ENCODE results near the gene LRRC75A. TPM values are rescaled to one million over a fixed set of nuclear protein-coding genes. Genes with fewer than 3 reads are reported as not detected.

Gene LRRC75A
- total and polyA plus RNA-seq, 2 experiments from 2014 or later: 5.3 to 26.2 TPM

DNA sequence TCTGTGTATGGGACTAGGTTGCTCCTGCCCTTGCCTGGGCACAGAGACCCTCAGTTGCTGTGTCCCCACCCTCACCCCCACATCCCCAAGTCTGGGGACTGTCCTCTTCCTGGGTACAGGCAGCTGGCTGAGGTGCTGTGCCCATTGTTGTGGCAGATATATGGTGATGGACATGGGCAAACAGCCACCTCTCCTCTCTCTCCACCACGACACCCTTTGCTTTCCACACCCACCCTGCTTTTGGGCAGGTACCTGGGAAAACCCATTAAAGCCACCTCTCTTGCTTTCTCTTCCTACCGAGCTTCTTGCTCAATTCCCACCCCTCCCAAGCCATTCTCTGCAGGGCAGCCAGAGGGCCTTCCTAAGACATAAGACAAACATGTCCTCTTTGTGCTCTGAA is 54.9 kb downstream of the LRRC75A start:
- Mint-ChIP-seq H3K27ac (peak overlapping the region; percentile 97), H3K27me3 (ENCODE audit: insufficient read depth, low read depth, poor library complexity) (peaks cover 59% of the 10 kb centered on the region), H3K4me1 (peaks cover 38% of the 10 kb centered on the region), H3K36me3 (ENCODE audit: low read depth) (peaks cover 34% of the 10 kb centered on the region), H3K9me3 (peaks cover 5% of the 10 kb centered on the region; the same call in 2 of the 3 replicates), H3K4me3 (peak overlapping the region; percentile 32; the same call in 1 of the 3 replicates)
- Histone ChIP-seq H3K36me3 (ENCODE audit: insufficient read depth) (peaks cover 26% of the 10 kb centered on the region), H4K20me1 (replicated peaks; ENCODE audit: insufficient read depth) (peaks cover 25% of the 10 kb centered on the region), H3F3A (replicated peaks; ENCODE audit: low read depth) (peaks cover 33% of the 10 kb centered on the region), H3K4me2 (no peak overlapping the region), H3K9me2 (ENCODE audit: insufficient read depth) (no peaks in the 10 kb centered on the region), H3K4me1 (ENCODE audit: insufficient read depth) (peaks cover 33% of the 10 kb centered on the region), H3K79me2 (replicated peaks; ENCODE audit: insufficient read depth) (peaks cover 22% of the 10 kb centered on the region), H3K27me3 (ENCODE audit: insufficient read depth) (no peaks in the 10 kb centered on the region), H3K27ac (ENCODE audit: low read depth) (no peak overlapping the region), H3K4me3 (no peak overlapping the region), H2AFZ (no peak overlapping the region)
- no peak for TF ChIP-seq STAT1 (IDR thresholded peaks at IDR 0.05; ENCODE audit: unreplicated experiment)
- TF ChIP-seq, protein P1, sequence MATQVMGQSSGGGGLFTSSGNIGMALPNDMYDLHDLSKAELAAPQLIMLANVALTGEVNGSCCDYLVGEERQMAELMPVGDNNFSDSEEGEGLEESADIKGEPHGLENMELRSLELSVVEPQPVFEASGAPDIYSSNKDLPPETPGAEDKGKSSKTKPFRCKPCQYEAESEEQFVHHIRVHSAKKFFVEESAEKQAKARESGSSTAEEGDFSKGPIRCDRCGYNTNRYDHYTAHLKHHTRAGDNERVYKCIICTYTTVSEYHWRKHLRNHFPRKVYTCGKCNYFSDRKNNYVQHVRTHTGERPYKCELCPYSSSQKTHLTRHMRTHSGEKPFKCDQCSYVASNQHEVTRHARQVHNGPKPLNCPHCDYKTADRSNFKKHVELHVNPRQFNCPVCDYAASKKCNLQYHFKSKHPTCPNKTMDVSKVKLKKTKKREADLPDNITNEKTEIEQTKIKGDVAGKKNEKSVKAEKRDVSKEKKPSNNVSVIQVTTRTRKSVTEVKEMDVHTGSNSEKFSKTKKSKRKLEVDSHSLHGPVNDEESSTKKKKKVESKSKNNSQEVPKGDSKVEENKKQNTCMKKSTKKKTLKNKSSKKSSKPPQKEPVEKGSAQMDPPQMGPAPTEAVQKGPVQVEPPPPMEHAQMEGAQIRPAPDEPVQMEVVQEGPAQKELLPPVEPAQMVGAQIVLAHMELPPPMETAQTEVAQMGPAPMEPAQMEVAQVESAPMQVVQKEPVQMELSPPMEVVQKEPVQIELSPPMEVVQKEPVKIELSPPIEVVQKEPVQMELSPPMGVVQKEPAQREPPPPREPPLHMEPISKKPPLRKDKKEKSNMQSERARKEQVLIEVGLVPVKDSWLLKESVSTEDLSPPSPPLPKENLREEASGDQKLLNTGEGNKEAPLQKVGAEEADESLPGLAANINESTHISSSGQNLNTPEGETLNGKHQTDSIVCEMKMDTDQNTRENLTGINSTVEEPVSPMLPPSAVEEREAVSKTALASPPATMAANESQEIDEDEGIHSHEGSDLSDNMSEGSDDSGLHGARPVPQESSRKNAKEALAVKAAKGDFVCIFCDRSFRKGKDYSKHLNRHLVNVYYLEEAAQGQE (IDR thresholded peaks at IDR 0.05; ENCODE audit: unreplicated experiment): no peak
- TF ChIP-seq JUNB (IDR thresholded peaks at IDR 0.05; ENCODE audit: unreplicated experiment): no peak
- TF ChIP-seq, protein P2, sequence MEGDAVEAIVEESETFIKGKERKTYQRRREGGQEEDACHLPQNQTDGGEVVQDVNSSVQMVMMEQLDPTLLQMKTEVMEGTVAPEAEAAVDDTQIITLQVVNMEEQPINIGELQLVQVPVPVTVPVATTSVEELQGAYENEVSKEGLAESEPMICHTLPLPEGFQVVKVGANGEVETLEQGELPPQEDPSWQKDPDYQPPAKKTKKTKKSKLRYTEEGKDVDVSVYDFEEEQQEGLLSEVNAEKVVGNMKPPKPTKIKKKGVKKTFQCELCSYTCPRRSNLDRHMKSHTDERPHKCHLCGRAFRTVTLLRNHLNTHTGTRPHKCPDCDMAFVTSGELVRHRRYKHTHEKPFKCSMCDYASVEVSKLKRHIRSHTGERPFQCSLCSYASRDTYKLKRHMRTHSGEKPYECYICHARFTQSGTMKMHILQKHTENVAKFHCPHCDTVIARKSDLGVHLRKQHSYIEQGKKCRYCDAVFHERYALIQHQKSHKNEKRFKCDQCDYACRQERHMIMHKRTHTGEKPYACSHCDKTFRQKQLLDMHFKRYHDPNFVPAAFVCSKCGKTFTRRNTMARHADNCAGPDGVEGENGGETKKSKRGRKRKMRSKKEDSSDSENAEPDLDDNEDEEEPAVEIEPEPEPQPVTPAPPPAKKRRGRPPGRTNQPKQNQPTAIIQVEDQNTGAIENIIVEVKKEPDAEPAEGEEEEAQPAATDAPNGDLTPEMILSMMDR (conservative IDR thresholded peaks at IDR 0.05; ENCODE audit: low read depth in 2 of 2): no peak
- TF ChIP-seq, protein P3, sequence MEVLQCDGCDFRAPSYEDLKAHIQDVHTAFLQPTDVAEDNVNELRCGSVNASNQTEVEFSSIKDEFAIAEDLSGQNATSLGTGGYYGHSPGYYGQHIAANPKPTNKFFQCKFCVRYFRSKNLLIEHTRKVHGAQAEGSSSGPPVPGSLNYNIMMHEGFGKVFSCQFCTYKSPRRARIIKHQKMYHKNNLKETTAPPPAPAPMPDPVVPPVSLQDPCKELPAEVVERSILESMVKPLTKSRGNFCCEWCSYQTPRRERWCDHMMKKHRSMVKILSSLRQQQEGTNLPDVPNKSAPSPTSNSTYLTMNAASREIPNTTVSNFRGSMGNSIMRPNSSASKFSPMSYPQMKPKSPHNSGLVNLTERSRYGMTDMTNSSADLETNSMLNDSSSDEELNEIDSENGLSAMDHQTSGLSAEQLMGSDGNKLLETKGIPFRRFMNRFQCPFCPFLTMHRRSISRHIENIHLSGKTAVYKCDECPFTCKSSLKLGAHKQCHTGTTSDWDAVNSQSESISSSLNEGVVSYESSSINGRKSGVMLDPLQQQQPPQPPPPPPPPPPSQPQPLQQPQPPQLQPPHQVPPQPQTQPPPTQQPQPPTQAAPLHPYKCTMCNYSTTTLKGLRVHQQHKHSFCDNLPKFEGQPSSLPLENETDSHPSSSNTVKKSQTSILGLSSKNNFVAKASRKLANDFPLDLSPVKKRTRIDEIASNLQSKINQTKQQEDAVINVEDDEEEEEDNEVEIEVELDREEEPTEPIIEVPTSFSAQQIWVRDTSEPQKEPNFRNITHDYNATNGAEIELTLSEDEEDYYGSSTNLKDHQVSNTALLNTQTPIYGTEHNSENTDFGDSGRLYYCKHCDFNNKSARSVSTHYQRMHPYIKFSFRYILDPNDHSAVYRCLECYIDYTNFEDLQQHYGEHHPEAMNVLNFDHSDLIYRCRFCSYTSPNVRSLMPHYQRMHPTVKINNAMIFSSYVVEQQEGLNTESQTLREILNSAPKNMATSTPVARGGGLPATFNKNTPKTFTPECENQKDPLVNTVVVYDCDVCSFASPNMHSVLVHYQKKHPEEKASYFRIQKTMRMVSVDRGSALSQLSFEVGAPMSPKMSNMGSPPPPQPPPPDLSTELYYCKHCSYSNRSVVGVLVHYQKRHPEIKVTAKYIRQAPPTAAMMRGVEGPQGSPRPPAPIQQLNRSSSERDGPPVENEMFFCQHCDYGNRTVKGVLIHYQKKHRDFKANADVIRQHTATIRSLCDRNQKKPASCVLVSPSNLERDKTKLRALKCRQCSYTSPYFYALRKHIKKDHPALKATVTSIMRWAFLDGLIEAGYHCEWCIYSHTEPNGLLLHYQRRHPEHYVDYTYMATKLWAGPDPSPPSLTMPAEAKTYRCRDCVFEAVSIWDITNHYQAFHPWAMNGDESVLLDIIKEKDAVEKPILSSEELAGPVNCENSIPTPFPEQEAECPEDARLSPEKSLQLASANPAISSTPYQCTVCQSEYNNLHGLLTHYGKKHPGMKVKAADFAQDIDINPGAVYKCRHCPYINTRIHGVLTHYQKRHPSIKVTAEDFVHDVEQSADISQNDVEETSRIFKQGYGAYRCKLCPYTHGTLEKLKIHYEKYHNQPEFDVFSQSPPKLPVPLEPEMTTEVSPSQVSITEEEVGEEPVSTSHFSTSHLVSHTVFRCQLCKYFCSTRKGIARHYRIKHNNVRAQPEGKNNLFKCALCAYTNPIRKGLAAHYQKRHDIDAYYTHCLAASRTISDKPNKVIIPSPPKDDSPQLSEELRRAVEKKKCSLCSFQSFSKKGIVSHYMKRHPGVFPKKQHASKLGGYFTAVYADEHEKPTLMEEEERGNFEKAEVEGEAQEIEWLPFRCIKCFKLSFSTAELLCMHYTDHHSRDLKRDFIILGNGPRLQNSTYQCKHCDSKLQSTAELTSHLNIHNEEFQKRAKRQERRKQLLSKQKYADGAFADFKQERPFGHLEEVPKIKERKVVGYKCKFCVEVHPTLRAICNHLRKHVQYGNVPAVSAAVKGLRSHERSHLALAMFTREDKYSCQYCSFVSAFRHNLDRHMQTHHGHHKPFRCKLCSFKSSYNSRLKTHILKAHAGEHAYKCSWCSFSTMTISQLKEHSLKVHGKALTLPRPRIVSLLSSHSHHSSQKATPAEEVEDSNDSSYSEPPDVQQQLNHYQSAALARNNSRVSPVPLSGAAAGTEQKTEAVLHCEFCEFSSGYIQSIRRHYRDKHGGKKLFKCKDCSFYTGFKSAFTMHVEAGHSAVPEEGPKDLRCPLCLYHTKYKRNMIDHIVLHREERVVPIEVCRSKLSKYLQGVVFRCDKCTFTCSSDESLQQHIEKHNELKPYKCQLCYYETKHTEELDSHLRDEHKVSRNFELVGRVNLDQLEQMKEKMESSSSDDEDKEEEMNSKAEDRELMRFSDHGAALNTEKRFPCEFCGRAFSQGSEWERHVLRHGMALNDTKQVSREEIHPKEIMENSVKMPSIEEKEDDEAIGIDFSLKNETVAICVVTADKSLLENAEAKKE (CRISPR knock-in tag; IDR thresholded peaks at IDR 0.05): no peak
- TF ChIP-seq, protein P4, sequence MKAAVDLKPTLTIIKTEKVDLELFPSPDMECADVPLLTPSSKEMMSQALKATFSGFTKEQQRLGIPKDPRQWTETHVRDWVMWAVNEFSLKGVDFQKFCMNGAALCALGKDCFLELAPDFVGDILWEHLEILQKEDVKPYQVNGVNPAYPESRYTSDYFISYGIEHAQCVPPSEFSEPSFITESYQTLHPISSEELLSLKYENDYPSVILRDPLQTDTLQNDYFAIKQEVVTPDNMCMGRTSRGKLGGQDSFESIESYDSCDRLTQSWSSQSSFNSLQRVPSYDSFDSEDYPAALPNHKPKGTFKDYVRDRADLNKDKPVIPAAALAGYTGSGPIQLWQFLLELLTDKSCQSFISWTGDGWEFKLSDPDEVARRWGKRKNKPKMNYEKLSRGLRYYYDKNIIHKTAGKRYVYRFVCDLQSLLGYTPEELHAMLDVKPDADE (IDR thresholded peaks at IDR 0.05): no peak
- TF ChIP-seq EZH2phosphoT487 (IDR thresholded peaks at IDR 0.05; ENCODE audit: unreplicated experiment): no peak
- TF ChIP-seq ZNF114 (CRISPR knock-in tag; IDR thresholded peaks at IDR 0.05): no peak
- no peak for TF ChIP-seq EZH2 (IDR thresholded peaks at IDR 0.05; ENCODE audit: low read depth, unreplicated experiment)
- TF ChIP-seq CREB1 (CRISPR knock-in tag; IDR thresholded peaks at IDR 0.05; ENCODE audit: low read depth): no peak
- TF ChIP-seq POLR2AphosphoS5 (IDR thresholded peaks at IDR 0.05; ENCODE audit: low read depth): no peak
- TF ChIP-seq ZNF331 (CRISPR knock-in tag; IDR thresholded peaks at IDR 0.05; ENCODE audit: low read depth): no peak
- no peak for TF ChIP-seq NANOG (IDR thresholded peaks at IDR 0.05; ENCODE audit: borderline replicate concordance)
- ATAC-seq: no peak
- DNase-seq (ENCODE audit: low spot score): no peak
